HG02938 (cell line): ENCODE data around the gene STRIP1.
"Not testable (repeated sequence)": the region's sequence is repeated elsewhere in the genome, so short reads cannot be mapped to it uniquely, and the experiment has no call there.

ENCODE experiments used
- ATAC-seq: cut with Tn5 transposase; IDR thresholded peaks from one replicate; pipeline ENCODE4 v1.9.1; 2021; ENCODE audit warnings: mild to moderate bottlenecking, moderate library complexity; ENCODE audit not compliant: unreplicated experiment

Gene STRIP1

GRCh38 chr1:110067893-110068645 lies 33.6 kb downstream of the STRIP1 start:
- no peak for ATAC-seq

DNA sequence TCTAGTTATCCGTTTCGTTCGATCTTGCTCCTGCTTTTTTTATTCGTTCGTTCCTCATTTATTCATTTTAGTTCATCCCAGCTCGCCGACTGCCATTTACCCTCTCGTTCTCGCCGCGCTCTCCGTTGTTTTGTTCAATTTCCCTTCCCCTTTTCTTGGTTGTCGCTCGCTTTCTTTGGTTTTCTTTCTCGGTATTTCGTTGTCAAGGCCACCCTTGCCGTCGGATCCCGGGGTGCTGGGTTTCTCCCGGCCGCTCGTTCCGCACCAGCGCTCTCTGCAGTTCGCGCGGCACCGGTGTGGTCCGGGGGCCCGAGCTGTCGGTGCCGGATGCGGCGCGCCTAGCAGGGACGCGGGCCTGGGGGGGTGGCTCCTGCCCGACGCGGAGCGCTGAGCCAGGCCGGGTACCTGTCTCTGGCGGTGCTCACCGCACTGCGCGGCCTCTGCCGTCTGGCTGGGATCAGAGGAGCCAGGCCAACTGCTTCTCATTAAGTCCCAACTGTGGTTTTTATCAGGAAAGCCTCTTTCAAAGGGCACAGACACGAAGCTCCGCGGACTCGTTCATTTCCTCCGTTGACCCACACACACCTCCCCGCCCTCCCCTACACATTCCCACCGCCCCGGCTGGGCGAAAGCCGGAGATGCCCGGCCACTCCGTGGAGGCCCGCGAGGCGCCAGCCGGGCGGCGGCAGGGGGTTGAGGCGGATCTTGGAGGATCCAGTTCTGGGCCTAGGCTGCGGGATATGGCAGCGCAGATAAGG lies 34.4 kb downstream of the STRIP1 start:
- no peak for ATAC-seq

GRCh38 chr1:110069404-110070281 lies 35.2 kb downstream of the STRIP1 start:
- ATAC-seq = no peak

DNA sequence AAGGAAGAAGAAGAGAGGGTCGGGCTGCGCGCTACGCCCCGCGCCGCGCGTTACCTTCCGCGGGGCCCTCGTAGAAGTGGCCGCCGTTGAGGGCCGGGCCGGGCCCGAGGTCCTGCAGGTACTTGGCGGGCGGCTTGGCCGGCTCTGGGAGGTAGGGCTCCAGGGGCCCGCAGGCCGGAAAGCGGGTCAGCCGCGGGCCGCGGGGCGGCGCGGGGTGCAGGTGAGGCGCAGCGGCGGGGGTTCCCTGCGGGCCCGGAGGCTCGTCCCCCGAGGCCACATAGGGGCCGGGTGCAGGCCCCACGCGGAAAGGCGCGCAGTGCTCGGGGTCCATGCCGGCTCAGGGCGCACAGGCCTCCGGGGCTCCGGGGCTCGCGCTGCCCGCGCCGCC lies 35.9 kb downstream of the STRIP1 start:
- no peak for ATAC-seq

DNA sequence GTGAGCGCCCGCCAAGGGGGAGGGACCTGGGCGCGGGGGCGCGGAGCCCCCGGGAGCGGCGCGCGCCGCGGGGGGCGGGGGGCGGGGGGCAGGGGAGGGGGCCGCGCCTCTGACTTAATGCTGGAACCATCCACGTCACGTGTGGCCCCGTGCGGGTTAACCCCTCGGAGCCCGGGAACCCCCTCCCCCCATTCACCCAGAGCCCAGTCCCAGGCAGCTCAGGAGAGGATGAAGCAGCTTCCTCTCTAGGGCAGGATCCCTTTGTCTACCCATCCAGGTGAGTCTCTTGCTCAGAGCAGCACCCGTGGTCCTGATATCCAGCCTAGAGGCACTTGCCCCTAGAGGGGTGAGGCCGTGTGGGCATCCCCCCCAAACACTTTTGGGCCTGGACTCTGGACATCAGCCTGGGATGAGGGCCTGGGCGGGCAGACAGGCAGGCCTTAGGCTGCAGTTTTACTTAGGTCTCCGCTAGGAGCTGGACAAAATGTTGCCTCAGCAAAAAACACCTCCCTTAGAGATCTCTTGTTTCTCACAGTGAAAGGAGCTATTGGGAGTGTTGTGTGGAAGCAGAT lies 36.3 kb downstream of the STRIP1 start, which contains the start of gene ALX3:
TSS of gene ALX3 (minus strand) at position 2 of the 572 bp plus-strand sequence. CDS start 60 bp downstream, outside the sequence.
- no peak for ATAC-seq

- ATAC-seq = no peak
Observed at GRCh38 chr1:110074166-110074565, 39.7 kb downstream of the STRIP1 start.

- ATAC-seq = no peak
Observed at GRCh38 chr1:110076789-110077500, 42.5 kb downstream of the STRIP1 start.

DNA sequence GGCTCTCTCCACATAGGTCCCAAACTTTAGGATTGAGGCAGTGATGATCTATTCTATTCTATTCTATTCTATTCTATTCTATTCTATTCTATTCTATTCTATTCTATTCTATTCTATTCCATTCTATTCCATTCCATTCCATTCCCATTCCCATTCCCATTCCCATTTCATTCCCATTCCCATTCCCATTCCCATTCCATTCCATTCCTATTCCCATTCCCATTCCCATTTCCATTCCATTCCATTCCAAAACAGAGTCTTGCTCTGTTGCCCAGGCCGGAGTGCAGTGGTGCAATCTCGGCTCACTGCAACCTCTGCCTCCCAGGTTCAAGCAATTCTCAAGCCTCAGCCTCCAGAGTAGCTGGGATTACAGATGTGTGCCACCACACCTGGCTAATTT lies 45.6 kb downstream of the STRIP1 start:
- ATAC-seq = not testable (repeated sequence)

GRCh38 chr1:110081061-110081460 lies 46.6 kb downstream of the STRIP1 start:
- no peak for ATAC-seq

DNA sequence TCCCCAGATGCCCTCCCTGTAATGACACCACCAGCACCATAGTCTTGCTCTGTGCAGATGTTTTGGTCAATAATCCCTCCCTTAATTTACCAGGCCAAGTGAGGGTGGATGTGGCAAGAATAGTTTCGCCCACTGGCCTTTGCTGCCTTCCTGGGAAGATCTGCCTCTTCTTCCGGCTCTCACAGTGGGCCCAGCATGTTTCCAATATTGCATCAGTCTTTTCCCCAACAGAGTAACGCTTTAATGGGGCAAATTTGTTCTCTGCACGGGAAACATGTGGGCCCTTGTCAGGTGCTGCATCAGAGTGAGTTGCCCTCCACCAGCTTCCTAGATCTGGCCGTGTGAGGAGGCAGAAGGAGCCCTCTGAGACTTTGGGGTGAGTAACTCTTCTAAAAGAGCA lies 48.1 kb downstream of the STRIP1 start:
- ATAC-seq = no peak

DNA sequence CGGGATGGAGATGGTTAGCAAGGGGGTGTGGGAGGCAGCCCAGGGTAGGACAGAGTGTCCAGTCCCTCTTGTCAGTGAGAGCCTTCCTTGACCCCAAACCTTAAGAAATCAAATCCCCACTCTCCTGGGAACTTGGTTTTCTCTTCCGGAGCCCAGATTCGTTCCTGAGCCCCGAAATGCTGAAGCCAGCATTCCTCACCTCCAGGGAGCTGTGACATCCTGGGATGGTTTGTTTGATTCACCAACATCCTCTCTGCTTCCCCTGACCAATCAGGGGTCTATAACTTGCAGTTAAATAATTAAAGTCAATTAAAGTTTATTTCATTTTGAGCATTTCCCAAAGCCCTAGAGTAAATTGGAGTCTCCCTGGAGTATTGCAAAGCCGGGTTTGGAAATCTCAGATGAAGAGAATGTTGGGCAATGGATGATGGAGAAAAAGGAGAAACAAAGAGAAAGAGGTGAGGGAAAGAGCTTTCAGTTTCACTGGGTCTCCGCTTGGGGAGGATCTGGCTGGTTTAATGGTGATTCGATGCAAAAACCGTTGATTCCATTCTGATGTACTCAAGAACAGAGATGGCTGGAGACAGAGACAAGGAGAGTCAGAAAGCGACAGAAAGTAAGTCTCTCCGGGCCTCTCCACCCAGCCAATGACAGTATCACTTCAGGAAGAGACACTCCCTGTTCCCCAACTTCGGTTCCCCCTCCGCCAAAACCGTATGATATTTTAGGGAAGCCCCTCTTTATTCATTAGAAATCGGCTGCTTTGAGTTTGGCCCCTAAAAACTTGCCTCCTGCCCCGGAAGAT lies 48.8 kb downstream of the STRIP1 start:
- ATAC-seq = no peak

DNA sequence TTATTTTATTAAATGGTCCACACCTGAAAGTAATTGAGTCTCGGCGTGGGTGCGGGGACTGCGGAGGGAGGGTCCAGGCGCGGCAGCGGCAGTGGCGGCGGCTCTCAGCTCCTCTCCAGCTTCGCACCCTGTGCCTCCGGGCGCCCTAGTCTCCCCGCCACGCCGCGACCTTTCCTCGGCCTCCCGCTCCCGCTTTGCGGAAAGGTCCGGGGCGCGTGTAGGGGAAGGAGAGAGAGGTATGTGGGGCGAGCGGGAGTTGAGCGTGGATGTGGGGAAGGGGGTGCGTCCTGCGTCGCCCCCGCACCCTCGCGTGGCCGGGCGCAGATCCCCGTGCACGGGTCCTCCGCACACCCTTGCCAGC lies 49.4 kb downstream of the STRIP1 start:
- ATAC-seq = no peak

- ATAC-seq = no peak
Observed at GRCh38 chr1:110084227-110085078, 50.0 kb downstream of the STRIP1 start.

GRCh38 chr1:110085671-110086070 lies 51.2 kb downstream of the STRIP1 start:
- ATAC-seq = no peak

- no peak for ATAC-seq
Observed at GRCh38 chr1:110086961-110087360, 52.5 kb downstream of the STRIP1 start.

DNA sequence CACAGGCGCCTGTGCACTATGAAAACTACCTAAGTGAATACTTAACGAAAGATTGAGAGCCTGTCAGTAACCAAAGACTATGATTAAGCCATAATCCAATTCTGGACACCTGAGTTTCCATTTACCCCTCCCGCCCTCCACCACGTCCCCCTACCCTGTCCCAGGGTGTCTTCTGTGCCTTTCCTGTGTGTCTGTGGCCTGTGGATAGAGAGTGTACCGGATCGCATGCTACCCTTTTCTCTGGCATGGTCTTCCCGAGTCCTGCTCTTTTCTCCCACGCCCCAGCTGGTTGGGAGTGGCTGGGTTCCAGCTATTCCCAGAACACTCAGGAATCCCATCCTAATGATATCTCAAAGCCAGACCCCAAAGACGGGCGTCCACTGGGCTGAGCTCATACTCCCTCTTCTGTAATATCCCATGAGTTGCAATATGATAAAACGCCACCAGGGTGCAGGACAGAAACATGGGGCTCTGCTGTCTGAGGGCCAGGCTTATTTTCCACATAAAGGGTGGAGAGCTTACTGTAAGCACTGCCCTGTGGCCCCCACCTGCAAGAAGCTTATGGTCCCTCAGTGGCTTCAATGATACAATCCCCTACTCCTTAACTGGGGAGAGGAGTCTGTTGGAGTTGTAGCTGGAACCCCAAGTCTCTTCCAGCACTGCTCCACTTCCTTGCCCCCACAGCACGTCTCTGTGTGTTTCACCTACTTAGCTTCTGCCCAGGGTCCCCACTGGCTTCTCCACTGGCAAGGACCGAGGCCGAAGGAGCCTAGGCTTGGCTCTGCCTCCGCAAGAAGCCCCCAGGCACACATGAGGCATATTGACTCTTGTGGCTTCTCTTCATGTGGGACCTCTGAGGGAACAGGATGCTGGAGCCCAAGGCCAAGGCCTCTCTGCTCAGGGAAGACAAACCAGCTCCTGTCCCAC lies 53.7 kb downstream of the STRIP1 start:
- no peak for ATAC-seq

GRCh38 chr1:110088739-110089316 lies 54.4 kb downstream of the STRIP1 start:
- no peak for ATAC-seq
